Uterus (tissue), 2 donors: Measurements from ENCODE around the gene ARAP2.

Experiments used
- CTCF ChIP-seq, 4 experiments: fragments of 200-600 bp in 2 of 4; fragments of 450-650 bp in 2 of 4; sonication (generic) in 2 of 4; IDR thresholded peaks; one replicate each; pipeline ENCODE4 v1.5.1; 2016 to 2019; ENCODE audit warnings: antibody characterized with exemption in 4 of 4, mild to moderate bottlenecking in 2 of 4, moderate library complexity in 1 of 4
- POLR2A ChIP-seq, 2 donors: fragments of 450-650 bp; IDR thresholded peaks; one replicate each; pipeline ENCODE4 v1.6.1; 2016; ENCODE audit warnings: antibody characterized with exemption in 2 of 2, mild to moderate bottlenecking in 1 of 2, moderate library complexity in 1 of 2

- no peak for TF ChIP-seq POLR2A (IDR thresholded peaks at IDR 0.05)
- TF ChIP-seq CTCF (IDR thresholded peaks at IDR 0.05), result no peak
These were observed 2.5 kb downstream of the ARAP2 start for GRCh38 chr4:36241771-36242170.
